Measurements from ENCODE around the gene DHRS1.

The DHRS1 gene

GRCh38 chr14:24243336-24243836 is 56.2 kb downstream of the DHRS1 start:
- no peak for DNase-seq

- DNase-seq: no peak
Measured at GRCh38 chr14:24241829-24242443, 57.6 kb downstream of the DHRS1 start.
